Measurements from ENCODE around the gene EGFLAM.

DNA sequence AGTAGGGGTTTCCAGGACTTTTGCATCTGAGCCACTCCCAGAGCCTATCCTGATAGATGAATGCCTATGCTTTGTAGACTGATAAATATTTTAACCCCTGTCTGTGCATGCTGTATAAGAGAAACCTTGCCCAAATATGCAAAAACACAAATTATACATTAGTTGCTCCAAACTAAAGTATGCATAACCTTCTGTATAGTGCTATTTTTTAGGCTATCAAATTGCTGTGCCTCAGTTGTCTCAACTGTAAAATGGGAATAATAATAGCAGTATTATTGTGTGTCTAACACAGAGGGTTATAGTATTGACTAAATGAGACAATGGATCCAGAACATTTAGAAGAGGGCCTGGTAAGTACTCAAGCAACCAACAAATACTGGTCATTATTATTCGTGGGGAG, 180.4 kb downstream of the EGFLAM start:
- no peak for TF ChIP-seq POLR2A (IDR thresholded peaks at IDR 0.05; ENCODE audit: low read depth, low read length)
- TF ChIP-seq, protein P1, sequence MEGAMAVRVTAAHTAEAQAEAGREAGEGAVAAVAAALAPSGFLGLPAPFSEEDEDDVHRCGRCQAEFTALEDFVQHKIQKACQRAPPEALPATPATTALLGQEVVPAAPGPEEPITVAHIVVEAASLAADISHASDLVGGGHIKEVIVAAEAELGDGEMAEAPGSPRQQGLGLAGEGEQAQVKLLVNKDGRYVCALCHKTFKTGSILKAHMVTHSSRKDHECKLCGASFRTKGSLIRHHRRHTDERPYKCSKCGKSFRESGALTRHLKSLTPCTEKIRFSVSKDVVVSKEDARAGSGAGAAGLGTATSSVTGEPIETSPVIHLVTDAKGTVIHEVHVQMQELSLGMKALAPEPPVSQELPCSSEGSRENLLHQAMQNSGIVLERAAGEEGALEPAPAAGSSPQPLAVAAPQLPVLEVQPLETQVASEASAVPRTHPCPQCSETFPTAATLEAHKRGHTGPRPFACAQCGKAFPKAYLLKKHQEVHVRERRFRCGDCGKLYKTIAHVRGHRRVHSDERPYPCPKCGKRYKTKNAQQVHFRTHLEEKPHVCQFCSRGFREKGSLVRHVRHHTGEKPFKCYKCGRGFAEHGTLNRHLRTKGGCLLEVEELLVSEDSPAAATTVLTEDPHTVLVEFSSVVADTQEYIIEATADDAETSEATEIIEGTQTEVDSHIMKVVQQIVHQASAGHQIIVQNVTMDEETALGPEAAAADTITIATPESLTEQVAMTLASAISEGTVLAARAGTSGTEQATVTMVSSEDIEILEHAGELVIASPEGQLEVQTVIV (IDR thresholded peaks at IDR 0.05; ENCODE audit: borderline replicate concordance, partially characterized antibody): no peak
- TF ChIP-seq NBN (IDR thresholded peaks at IDR 0.05): no peak
- TF ChIP-seq, protein P2, sequence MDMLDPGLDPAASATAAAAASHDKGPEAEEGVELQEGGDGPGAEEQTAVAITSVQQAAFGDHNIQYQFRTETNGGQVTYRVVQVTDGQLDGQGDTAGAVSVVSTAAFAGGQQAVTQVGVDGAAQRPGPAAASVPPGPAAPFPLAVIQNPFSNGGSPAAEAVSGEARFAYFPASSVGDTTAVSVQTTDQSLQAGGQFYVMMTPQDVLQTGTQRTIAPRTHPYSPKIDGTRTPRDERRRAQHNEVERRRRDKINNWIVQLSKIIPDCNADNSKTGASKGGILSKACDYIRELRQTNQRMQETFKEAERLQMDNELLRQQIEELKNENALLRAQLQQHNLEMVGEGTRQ (IDR thresholded peaks at IDR 0.05; ENCODE audit: borderline replicate concordance, low read depth, low read length): no peak
- TF ChIP-seq, protein P3, sequence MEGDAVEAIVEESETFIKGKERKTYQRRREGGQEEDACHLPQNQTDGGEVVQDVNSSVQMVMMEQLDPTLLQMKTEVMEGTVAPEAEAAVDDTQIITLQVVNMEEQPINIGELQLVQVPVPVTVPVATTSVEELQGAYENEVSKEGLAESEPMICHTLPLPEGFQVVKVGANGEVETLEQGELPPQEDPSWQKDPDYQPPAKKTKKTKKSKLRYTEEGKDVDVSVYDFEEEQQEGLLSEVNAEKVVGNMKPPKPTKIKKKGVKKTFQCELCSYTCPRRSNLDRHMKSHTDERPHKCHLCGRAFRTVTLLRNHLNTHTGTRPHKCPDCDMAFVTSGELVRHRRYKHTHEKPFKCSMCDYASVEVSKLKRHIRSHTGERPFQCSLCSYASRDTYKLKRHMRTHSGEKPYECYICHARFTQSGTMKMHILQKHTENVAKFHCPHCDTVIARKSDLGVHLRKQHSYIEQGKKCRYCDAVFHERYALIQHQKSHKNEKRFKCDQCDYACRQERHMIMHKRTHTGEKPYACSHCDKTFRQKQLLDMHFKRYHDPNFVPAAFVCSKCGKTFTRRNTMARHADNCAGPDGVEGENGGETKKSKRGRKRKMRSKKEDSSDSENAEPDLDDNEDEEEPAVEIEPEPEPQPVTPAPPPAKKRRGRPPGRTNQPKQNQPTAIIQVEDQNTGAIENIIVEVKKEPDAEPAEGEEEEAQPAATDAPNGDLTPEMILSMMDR (IDR thresholded peaks at IDR 0.05 in 2 of 3, conservative IDR thresholded peaks at IDR 0.05 in 1 of 3; ENCODE audit: control insufficient read depth in 2 of 3, extremely low read depth in 1 of 3, insufficient read depth in 1 of 3, low read depth in 3 of 3, low read length in 3 of 3): no peak
- no peak for TF ChIP-seq EZH2 (IDR thresholded peaks at IDR 0.05; ENCODE audit: borderline replicate concordance, control insufficient read depth, low read depth, low read length)
- TF ChIP-seq ESRRA (IDR thresholded peaks at IDR 0.05; ENCODE audit: low read length): no peak
- TF ChIP-seq USF1 (IDR thresholded peaks at IDR 0.05; ENCODE audit: borderline replicate concordance, extremely low read length, insufficient read depth, low read depth, low read length): no peak
- TF ChIP-seq HCFC1 (IDR thresholded peaks at IDR 0.05; ENCODE audit: low read length): no peak
- TF ChIP-seq NRF1 (conservative IDR thresholded peaks at IDR 0.05; ENCODE audit: low read depth, low read length): no peak
- TF ChIP-seq, protein P4, sequence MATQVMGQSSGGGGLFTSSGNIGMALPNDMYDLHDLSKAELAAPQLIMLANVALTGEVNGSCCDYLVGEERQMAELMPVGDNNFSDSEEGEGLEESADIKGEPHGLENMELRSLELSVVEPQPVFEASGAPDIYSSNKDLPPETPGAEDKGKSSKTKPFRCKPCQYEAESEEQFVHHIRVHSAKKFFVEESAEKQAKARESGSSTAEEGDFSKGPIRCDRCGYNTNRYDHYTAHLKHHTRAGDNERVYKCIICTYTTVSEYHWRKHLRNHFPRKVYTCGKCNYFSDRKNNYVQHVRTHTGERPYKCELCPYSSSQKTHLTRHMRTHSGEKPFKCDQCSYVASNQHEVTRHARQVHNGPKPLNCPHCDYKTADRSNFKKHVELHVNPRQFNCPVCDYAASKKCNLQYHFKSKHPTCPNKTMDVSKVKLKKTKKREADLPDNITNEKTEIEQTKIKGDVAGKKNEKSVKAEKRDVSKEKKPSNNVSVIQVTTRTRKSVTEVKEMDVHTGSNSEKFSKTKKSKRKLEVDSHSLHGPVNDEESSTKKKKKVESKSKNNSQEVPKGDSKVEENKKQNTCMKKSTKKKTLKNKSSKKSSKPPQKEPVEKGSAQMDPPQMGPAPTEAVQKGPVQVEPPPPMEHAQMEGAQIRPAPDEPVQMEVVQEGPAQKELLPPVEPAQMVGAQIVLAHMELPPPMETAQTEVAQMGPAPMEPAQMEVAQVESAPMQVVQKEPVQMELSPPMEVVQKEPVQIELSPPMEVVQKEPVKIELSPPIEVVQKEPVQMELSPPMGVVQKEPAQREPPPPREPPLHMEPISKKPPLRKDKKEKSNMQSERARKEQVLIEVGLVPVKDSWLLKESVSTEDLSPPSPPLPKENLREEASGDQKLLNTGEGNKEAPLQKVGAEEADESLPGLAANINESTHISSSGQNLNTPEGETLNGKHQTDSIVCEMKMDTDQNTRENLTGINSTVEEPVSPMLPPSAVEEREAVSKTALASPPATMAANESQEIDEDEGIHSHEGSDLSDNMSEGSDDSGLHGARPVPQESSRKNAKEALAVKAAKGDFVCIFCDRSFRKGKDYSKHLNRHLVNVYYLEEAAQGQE (IDR thresholded peaks at IDR 0.05; ENCODE audit: low read depth, low read length): no peak
- no peak for TF ChIP-seq PML (IDR thresholded peaks at IDR 0.05; ENCODE audit: low read length)
- no peak for TF ChIP-seq PAX8 (IDR thresholded peaks at IDR 0.05)
- TF ChIP-seq E2F8 (IDR thresholded peaks at IDR 0.05; ENCODE audit: low read depth, partially characterized antibody): no peak

Measured in GM12878 (cell line).